Measurements from ENCODE around the gene OSM.

DNA sequence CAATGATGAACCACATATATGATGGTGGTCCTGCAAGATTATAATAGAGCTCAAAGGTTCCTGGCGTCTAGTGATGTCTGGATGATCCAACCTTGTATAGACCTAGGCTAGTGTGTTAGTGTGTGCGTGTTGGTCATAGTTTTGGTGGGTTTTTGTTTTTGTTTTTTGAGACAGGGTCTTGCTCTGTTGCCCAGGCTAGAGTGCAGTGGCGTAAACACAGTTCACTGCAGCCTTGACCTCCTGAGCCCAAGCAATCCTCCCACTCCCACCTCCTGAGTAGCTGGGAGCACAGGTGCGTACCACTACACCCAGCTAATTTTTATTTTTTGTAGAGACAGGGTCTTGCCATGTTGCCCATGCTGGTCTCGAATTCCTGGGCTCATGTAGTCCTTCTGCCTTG is 13.3 kb upstream of the OSM start:
- TF ChIP-seq EZH2 (IDR thresholded peaks at IDR 0.05; ENCODE audit: insufficient read depth, poor library complexity, severe bottlenecking) (no peak), EZH2phosphoT487 (IDR thresholded peaks at IDR 0.05; ENCODE audit: insufficient read depth, low read depth) (no peak)
